Measurements from ENCODE around the gene PSME1. TPM values are rescaled to one million over a fixed set of nuclear protein-coding genes. Genes with fewer than 3 reads are reported as not detected.
A peak's percentile ranks its signal among the peaks of the same experiment; 100 is the strongest.

The PSME1 gene
- total and polyA plus RNA-seq, 2 of the 13 experiments (the other 11 are each of a cell fraction or from before 2014, with no cell fraction given), result 159 to 608 TPM

DNA sequence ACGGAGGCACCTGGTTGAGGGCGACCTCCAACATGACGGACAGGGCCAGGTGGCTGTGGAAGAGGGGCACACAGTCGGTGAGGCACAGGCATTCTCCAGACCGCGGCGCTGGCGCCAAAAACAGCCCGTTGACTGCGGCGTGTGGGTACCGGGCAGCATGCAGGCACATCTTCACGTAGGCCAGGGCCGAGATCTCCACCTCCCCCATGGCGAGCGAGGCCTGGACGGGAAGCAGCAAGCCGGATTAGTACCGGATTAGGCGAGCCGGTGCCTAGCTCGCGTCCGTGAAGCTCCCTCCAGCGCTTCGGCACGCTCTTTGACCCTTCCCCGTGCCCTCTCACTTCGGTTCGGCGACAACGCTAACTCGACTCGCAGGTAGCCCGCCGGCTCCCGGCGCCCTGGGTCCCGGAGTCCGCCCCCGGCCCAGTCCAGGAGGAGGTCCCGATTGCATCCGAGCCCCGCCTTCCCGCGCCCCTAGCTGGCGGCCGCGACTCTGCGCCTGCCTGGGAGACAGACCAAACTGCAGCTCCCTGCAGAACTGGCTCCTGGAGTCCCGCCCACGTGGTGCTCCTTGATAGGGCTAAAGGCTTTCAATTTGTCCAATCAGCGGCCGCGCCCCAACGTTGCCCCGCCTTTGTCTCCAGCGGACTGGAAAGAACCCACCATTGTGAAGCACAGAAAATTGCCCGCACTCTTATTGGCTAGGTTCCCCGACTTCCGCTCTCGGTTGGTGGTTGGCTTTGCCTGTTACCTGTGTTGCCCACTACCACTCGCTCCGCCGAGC is 5.3 kb downstream of the PSME1 start, which contains the start of gene EMC9 (continued):
- TF ChIP-seq, protein P1, sequence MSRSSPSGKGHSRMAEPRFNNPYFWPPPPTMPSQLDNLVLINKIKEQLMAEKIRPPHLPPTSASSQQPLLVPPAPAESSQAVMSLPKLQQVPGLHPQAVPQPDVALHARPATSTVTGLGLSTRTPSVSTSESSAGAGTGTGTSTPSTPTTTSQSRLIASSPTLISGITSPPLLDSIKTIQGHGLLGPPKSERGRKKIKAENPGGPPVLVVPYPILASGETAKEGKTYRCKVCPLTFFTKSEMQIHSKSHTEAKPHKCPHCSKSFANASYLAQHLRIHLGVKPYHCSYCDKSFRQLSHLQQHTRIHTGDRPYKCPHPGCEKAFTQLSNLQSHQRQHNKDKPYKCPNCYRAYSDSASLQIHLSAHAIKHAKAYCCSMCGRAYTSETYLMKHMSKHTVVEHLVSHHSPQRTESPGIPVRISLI (CRISPR knock-in tag; IDR thresholded peaks at IDR 0.05; ENCODE audit: borderline replicate concordance), result peak; percentile 72
- no peak for TF ChIP-seq RORA (CRISPR knock-in tag; IDR thresholded peaks at IDR 0.05)
- TF ChIP-seq, protein P2, sequence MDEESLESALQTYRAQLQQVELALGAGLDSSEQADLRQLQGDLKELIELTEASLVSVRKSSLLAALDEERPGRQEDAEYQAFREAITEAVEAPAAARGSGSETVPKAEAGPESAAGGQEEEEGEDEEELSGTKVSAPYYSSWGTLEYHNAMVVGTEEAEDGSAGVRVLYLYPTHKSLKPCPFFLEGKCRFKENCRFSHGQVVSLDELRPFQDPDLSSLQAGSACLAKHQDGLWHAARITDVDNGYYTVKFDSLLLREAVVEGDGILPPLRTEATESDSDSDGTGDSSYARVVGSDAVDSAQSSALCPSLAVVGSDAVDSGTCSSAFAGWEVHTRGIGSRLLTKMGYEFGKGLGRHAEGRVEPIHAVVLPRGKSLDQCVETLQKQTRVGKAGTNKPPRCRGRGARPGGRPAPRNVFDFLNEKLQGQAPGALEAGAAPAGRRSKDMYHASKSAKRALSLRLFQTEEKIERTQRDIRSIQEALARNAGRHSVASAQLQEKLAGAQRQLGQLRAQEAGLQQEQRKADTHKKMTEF (CRISPR knock-in tag; IDR thresholded peaks at IDR 0.05), result peak; percentile 95
- TF ChIP-seq GATAD1 (CRISPR knock-in tag; IDR thresholded peaks at IDR 0.05), result peak; percentile 90
- TF ChIP-seq ZNF260 (CRISPR knock-in tag; IDR thresholded peaks at IDR 0.05; ENCODE audit: borderline replicate concordance, low read depth), result peak; percentile 98; the same call in 1 of the 2 replicates
- TF ChIP-seq ZNF333 (CRISPR knock-in tag; IDR thresholded peaks at IDR 0.05; ENCODE audit: borderline replicate concordance), result peak; percentile 98
- TF ChIP-seq SIX4 (CRISPR knock-in tag; IDR thresholded peaks at IDR 0.05), result peak; percentile 80; the same call in 1 of the 2 replicates
- TF ChIP-seq DNMT1 (CRISPR knock-in tag; IDR thresholded peaks at IDR 0.05), result peak; percentile 95
- TF ChIP-seq ZSCAN20 (CRISPR knock-in tag; IDR thresholded peaks at IDR 0.05; ENCODE audit: borderline replicate concordance), result peak; percentile 87
- peak; percentile 96 for TF ChIP-seq POLR2G (IDR thresholded peaks at IDR 0.05; ENCODE audit: low read depth, low read length)
- TF ChIP-seq ZMAT3 (CRISPR knock-in tag; conservative IDR thresholded peaks at IDR 0.05), result peak; percentile 99
- peak; percentile 90 for TF ChIP-seq GATA4 (IDR thresholded peaks at IDR 0.05; ENCODE audit: borderline replicate concordance, low read depth)
- TF ChIP-seq, protein P3, sequence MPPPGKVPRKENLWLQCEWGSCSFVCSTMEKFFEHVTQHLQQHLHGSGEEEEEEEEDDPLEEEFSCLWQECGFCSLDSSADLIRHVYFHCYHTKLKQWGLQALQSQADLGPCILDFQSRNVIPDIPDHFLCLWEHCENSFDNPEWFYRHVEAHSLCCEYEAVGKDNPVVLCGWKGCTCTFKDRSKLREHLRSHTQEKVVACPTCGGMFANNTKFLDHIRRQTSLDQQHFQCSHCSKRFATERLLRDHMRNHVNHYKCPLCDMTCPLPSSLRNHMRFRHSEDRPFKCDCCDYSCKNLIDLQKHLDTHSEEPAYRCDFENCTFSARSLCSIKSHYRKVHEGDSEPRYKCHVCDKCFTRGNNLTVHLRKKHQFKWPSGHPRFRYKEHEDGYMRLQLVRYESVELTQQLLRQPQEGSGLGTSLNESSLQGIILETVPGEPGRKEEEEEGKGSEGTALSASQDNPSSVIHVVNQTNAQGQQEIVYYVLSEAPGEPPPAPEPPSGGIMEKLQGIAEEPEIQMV (CRISPR knock-in tag; IDR thresholded peaks at IDR 0.05; ENCODE audit: low read depth), result peak; percentile 99
- TF ChIP-seq ESRRA (CRISPR knock-in tag; IDR thresholded peaks at IDR 0.05; ENCODE audit: low read depth), result peak; percentile 75; the same call in 1 of the 2 replicates
- TF ChIP-seq, protein P4, sequence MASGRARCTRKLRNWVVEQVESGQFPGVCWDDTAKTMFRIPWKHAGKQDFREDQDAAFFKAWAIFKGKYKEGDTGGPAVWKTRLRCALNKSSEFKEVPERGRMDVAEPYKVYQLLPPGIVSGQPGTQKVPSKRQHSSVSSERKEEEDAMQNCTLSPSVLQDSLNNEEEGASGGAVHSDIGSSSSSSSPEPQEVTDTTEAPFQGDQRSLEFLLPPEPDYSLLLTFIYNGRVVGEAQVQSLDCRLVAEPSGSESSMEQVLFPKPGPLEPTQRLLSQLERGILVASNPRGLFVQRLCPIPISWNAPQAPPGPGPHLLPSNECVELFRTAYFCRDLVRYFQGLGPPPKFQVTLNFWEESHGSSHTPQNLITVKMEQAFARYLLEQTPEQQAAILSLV (CRISPR knock-in tag; IDR thresholded peaks at IDR 0.05; ENCODE audit: borderline replicate concordance), result peak; percentile 96; the same call in 1 of the 2 replicates
- TF ChIP-seq SRY (CRISPR knock-in tag; IDR thresholded peaks at IDR 0.05), result no peak
- TF ChIP-seq, protein P5, sequence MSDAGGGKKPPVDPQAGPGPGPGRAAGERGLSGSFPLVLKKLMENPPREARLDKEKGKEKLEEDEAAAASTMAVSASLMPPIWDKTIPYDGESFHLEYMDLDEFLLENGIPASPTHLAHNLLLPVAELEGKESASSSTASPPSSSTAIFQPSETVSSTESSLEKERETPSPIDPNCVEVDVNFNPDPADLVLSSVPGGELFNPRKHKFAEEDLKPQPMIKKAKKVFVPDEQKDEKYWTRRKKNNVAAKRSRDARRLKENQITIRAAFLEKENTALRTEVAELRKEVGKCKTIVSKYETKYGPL (CRISPR knock-in tag; IDR thresholded peaks at IDR 0.05), result peak; percentile 51; the same call in 1 of the 2 replicates
- no peak for TF ChIP-seq ATF7 (IDR thresholded peaks at IDR 0.05)
- peak; percentile 82 for TF ChIP-seq ATF7 (CRISPR knock-in tag; IDR thresholded peaks at IDR 0.05)
- peak; percentile 99 for TF ChIP-seq ZNF350 (CRISPR knock-in tag; IDR thresholded peaks at IDR 0.05; ENCODE audit: borderline replicate concordance, low read depth)
- no peak for TF ChIP-seq GTF2F1 (IDR thresholded peaks at IDR 0.05; ENCODE audit: low read length)
- peak; percentile 98 for TF ChIP-seq ZNF552 (CRISPR knock-in tag; IDR thresholded peaks at IDR 0.05; ENCODE audit: borderline replicate concordance)
- peak; percentile 88 for TF ChIP-seq CBFB (CRISPR knock-in tag; IDR thresholded peaks at IDR 0.05)
- TF ChIP-seq ZNF224 (CRISPR knock-in tag; IDR thresholded peaks at IDR 0.05), result no peak
- no peak for TF ChIP-seq ZBTB7A (CRISPR knock-in tag; IDR thresholded peaks at IDR 0.05)

All from HepG2 (cell line).